Stimulated activated naive B cell treated with anti-CD40 and anti-IgM and Interleukin-4, amounts not matched to agents 10 μg/mL and 1 μg/mL and 100 μg/mL, for 72 hours (primary cell): ENCODE results near the gene SH3BP5L.
"Not testable (repeated sequence)": the region's sequence is repeated elsewhere in the genome, so short reads cannot be mapped to it uniquely, and the experiment has no call there.

Source experiments
- ATAC-seq, 2 donors: fragments of 150-1000 bp; cut with Tn5 transposase; replicated peaks; 2 replicates each; pipeline ENCODE4 v1.10.0; 2021; ENCODE audit warnings: moderate library complexity in 1 of 2
- DNase-seq: peaks from one replicate; pipeline ENCODE4 v3.0.0; 2021
- H3K27ac Mint-ChIP-seq: one replicate; pipeline ENCODE4 v1.8.0; 2022; ENCODE audit warnings: mild to moderate bottlenecking, mixed read lengths
- H3K27me3 Mint-ChIP-seq, 2 donors: one replicate each; pipeline ENCODE4 v1.8.0; 2022; ENCODE audit warnings: mixed read lengths in 2 of 2
- H3K36me3 Mint-ChIP-seq, 2 donors: one replicate each; pipeline ENCODE4 v1.8.0; 2022; ENCODE audit warnings: mixed read lengths in 2 of 2, mild to moderate bottlenecking in 1 of 2
- H3K4me1 Mint-ChIP-seq, 2 donors: one replicate each; pipeline ENCODE4 v1.8.0; 2022; ENCODE audit warnings: mixed read lengths in 2 of 2, mild to moderate bottlenecking in 1 of 2
- H3K4me3 Mint-ChIP-seq, 2 donors: one replicate each; pipeline ENCODE4 v1.8.0; 2022; ENCODE audit warnings: mild to moderate bottlenecking in 2 of 2, mixed read lengths in 2 of 2, moderate library complexity in 1 of 2
- H3K9me3 Mint-ChIP-seq, 2 donors: one replicate each; pipeline ENCODE4 v1.8.0; 2022; ENCODE audit warnings: mixed read lengths in 2 of 2, mild to moderate bottlenecking in 1 of 2

SH3BP5L gene

DNA sequence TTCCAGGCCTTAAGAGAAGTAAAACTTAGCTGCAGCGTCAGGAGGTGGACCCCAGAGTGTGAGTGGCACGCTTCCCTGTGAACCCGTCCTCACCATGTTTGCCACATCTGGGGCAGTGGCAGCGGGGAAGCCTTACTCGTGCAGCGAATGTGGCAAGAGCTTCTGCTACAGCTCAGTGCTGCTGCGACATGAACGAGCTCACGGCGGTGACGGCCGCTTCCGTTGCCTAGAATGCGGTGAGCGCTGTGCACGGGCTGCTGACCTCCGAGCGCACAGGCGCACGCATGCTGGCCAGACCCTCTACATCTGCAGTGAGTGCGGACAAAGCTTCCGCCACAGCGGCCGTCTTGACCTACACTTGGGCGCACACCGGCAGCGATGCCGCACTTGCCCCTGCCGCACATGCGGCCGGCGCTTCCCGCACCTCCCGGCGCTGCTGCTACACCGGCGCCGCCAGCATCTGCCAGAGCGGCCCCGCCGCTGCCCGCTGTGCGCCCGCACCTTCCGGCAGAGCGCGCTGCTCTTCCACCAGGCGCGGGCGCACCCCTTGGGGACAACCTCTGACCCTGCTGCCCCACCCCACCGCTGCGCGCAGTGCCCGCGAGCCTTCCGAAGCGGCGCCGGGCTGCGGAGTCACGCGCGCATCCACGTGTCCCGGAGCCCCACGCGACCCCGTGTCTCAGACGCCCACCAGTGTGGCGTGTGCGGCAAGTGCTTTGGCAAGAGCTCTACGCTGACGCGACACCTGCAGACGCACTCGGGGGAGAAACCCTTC is 21.7 kb upstream of the SH3BP5L start:
- DNase-seq (no peak), ATAC-seq (no peak)
- peaks cover 16 to 34% of the 10 kb centered on the region in 2 donors for H3K36me3 Mint-ChIP-seq
- H3K27ac Mint-ChIP-seq: peak overlapping the region; percentile 62
- no peaks in the 10 kb centered on the region for H3K27me3 Mint-ChIP-seq
- no peak overlapping the region for H3K4me3 Mint-ChIP-seq
- H3K4me1 Mint-ChIP-seq: peaks cover 10 to 15% of the 10 kb centered on the region in 2 donors
- H3K9me3 Mint-ChIP-seq: no peaks in the 10 kb centered on the region

- H3K4me3 Mint-ChIP-seq: no peak overlapping the region
- ATAC-seq (no peak), DNase-seq (no peak)
- peaks cover 26 to 35% of the 10 kb centered on the region in 2 donors for H3K4me1 Mint-ChIP-seq
- H3K27me3 Mint-ChIP-seq: no peaks in the 10 kb centered on the region
- no peaks in the 10 kb centered on the region for H3K9me3 Mint-ChIP-seq
- H3K36me3 Mint-ChIP-seq: peaks cover 15 to 34% of the 10 kb centered on the region in 2 donors
- no peak overlapping the region for H3K27ac Mint-ChIP-seq
These were observed 18.8 kb upstream of the SH3BP5L start for GRCh38 chr1:248844526-248844925.

DNA sequence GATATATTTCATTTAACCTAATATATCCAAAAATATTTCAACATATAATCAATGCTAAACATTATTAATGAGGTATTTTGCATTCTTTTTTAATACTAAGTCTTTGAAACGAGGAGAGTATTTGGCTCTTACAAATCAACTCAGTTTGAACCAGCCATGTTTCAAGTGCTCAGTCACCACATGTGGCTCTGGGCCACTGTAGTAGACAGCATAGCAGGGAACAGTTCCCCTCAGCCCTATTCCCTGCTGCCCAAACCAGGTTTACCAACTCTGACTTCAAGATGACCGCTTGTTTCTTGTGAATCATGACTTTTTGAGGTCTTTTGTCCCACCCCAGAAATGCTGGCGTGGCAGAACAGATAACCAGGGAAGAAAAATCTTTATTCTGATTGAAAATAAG is 18.0 kb upstream of the SH3BP5L start:
- Mint-ChIP-seq H3K4me3 (no peak overlapping the region), H3K4me1 (peaks cover 23 to 41% of the 10 kb centered on the region in 2 donors), H3K36me3 (peaks cover 13 to 33% of the 10 kb centered on the region in 2 donors), H3K9me3 (no peaks in the 10 kb centered on the region), H3K27me3 (no peaks in the 10 kb centered on the region), H3K27ac (no peak overlapping the region)
- ATAC-seq (no peak), DNase-seq (no peak)

DNA sequence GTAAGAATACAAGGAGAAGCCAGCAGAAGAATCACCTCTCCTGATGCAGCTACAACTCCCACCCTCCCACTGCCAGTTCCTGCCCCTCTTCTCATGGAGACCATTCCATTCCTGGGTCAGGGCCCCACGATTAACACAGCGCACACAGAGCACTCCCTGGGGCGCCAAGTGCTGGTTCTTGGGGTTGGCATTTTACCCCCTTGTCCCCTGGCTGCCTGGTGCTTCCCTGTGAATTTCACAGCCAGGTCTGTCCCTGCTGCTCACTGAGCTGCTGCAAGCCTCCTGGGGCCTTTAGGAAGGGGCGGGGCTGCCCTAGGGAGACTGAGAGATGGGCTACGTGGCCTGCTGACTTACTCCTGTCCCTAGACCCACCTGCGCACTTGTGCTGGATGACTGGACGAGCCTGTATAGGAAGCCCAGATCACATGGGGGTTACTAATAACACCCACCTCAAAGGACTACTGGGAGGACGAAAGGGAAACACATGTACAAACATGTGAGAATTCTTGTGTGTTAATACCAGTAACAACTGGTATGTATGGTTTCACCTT is 17.1 kb upstream of the SH3BP5L start:
- DNase-seq: no peak
- Mint-ChIP-seq H3K4me3 (no peak overlapping the region), H3K27me3 (no peaks in the 10 kb centered on the region), H3K36me3 (peaks cover 11 to 28% of the 10 kb centered on the region in 2 donors), H3K9me3 (no peaks in the 10 kb centered on the region), H3K4me1 (peaks cover 23 to 41% of the 10 kb centered on the region in 2 donors), H3K27ac (peak overlapping the region; percentile 67)
- ATAC-seq: no peak

- H3K27ac Mint-ChIP-seq: peak overlapping the region; percentile 11
- peaks cover 9 to 23% of the 10 kb centered on the region in 2 donors for H3K36me3 Mint-ChIP-seq
- ATAC-seq: no peak
- H3K9me3 Mint-ChIP-seq: no peaks in the 10 kb centered on the region
- H3K27me3 Mint-ChIP-seq: no peaks in the 10 kb centered on the region
- no peak overlapping the region for H3K4me3 Mint-ChIP-seq
- no peak for DNase-seq
- peaks cover 23 to 41% of the 10 kb centered on the region in 2 donors for H3K4me1 Mint-ChIP-seq
These were observed 16.1 kb upstream of the SH3BP5L start for GRCh38 chr1:248841702-248842395.

- Mint-ChIP-seq H3K36me3 (peaks cover 9 to 21% of the 10 kb centered on the region in 2 donors), H3K4me3 (peak overlapping the region in 1 of 2 donors; percentile 53), H3K27me3 (no peaks in the 10 kb centered on the region), H3K4me1 (peaks cover 23 to 41% of the 10 kb centered on the region in 2 donors), H3K27ac (peak overlapping the region; percentile 71), H3K9me3 (no peaks in the 10 kb centered on the region)
- ATAC-seq (no peak), DNase-seq (no peak)
These were observed 15.2 kb upstream of the SH3BP5L start for GRCh38 chr1:248840946-248841345.

- peaks cover 3 to 10% of the 10 kb centered on the region in 2 donors for H3K36me3 Mint-ChIP-seq
- DNase-seq (no peak), ATAC-seq (no peak)
- H3K4me1 Mint-ChIP-seq: peaks cover 22 to 41% of the 10 kb centered on the region in 2 donors
- no peaks in the 10 kb centered on the region for H3K9me3 Mint-ChIP-seq
- no peak overlapping the region for H3K4me3 Mint-ChIP-seq
- H3K27me3 Mint-ChIP-seq: no peaks in the 10 kb centered on the region
- H3K27ac Mint-ChIP-seq: no peak overlapping the region
These were observed 13.4 kb upstream of the SH3BP5L start for GRCh38 chr1:248839168-248839555.

DNA sequence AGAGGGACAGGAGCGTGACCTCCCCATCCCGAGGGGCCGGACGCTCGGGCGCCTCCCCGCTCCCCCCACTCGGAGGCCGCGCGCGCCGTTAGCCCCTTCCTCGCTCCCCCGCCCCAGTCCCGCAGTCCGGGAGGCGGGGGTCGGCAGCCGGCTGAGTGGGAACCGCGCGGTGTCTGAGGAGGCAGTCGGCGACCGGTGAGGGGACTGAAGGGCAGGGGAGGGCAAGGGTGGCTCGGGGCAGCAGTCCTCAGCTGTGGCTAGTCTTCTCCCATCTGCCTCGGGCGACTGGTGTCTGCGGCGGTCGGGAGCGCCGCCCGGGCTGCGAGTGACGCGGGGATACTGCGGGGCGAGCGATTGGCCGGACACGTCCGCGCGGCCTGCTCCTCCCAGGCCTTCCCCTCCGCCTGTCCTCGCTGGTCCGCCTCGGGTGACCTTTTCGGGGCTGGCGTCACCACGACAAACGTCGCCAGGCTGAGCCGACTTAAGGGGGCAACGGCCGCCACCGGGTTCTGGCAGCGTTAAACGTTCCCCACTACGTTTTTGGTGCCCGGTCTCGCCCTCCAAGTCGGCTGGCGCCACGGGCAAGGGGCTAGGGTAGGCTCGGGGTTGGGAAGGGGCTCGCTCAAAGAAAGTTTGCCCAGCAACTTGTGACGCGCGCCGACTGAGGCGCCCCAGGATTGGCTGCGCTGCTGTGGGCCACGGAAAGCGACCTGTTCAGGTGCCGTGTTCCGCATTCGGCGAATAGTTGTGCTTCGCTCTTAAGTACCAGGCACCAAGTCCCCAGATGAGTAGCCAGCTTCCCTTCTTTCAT is 12.8 kb upstream of the SH3BP5L start:
- peak; percentile 91 for DNase-seq
- Mint-ChIP-seq H3K27me3 (no peaks in the 10 kb centered on the region), H3K9me3 (no peaks in the 10 kb centered on the region), H3K36me3 (peaks cover 3 to 9% of the 10 kb centered on the region in 2 donors), H3K27ac (no peak overlapping the region), H3K4me1 (peaks cover 22 to 41% of the 10 kb centered on the region in 2 donors), H3K4me3 (no peak overlapping the region)
- ATAC-seq: peak; percentile 74 to 81

DNA sequence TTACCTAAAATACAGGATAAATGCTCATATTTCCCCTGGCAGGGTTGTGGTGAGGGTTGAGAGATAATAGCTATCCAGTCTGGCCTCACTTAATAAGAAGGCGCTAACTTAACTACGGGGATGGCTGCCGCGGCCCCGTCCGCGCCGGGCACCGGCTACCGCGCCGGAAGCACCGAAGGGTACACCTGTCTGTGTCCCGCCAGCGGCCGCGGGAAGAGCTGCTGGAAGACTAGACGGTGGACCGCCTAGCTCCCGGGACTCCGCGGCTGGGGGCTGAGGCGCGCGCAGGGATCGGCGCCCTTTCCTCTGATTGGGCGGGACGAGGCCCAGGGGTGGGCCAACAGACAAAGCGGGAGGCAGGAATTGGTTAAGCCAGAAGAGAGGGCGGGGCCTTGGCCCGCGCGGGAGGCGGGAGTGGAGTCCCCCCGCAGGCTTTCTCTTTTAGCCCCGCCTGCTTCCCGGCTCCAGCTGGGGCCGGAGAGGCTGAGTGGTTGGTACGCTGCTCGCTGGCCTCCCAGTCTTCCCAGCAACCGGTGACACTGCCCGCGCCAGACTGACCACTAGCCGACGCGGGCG is 12.2 kb upstream of the SH3BP5L start, which contains the start of gene ZNF672:
Gene ZNF672 (plus strand): TSS at position 444 of the 576 bp plus-strand sequence. CDS start 9,051 bp downstream, outside the sequence.
- Mint-ChIP-seq H3K27me3 (no peaks in the 10 kb centered on the region), H3K27ac (no peak within 1 kb of the TSS), H3K4me3 (no peak within 1 kb of the TSS), H3K9me3 (no peaks in the 10 kb centered on the region), H3K4me1 (peaks cover 18 to 37% of the 10 kb centered on the region in 2 donors), H3K36me3 (peaks cover 3 to 7% of the 10 kb centered on the region in 2 donors)
- ATAC-seq (peak; percentile 72 to 80), DNase-seq (peak; percentile 95)

DNA sequence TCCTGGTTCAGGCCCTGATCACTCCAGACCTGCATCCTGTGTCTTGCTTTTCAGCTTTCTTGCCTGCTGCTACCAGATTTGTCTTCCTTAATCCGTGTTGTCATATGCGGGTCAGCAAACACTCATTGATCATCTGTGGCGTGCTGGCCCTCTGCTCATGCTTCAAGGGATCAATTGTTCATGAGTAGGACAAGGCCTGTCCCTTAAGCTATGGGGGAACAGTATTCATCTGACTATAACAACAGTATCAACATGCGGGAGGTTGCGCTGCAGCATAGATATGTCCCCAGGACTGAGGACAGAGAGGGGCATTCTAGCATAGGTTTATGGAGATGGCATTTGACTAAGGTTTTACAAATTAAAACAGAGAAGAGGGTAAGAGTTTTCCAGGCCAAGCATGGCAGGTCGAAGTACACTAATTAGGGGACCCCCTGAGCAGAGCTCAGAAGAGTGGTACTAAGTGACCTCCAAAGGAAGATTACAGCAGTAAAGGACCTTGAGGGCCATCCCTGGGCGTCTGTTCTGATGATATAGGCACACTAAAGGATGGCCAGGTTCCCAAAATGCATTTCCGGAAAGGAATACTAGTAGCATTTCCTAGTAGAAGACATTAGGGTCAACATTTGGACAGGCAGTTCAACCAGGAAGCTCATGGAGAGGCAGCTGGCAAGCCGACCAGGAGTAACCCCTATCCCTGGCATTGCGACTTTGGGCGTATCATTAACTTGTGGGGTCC is 11.5 kb upstream of the SH3BP5L start:
- ATAC-seq (no peak), DNase-seq (no peak)
- H3K9me3 Mint-ChIP-seq: no peaks in the 10 kb centered on the region
- H3K27ac Mint-ChIP-seq: no peak overlapping the region
- H3K36me3 Mint-ChIP-seq: peaks cover 2 to 5% of the 10 kb centered on the region in 2 donors
- H3K4me3 Mint-ChIP-seq: no peak overlapping the region
- H3K27me3 Mint-ChIP-seq: no peaks in the 10 kb centered on the region
- H3K4me1 Mint-ChIP-seq: peaks cover 13 to 30% of the 10 kb centered on the region in 2 donors

GRCh38 chr1:248834343-248834940 is 8.7 kb upstream of the SH3BP5L start:
- no peak for ATAC-seq
- Mint-ChIP-seq H3K9me3 (no peaks in the 10 kb centered on the region), H3K36me3 (peaks cover 1 to 4% of the 10 kb centered on the region in 2 donors), H3K4me3 (no peak overlapping the region), H3K4me1 (peaks cover 1 to 5% of the 10 kb centered on the region in 2 donors), H3K27ac (no peak overlapping the region), H3K27me3 (peaks cover 0 to 4% of the 10 kb centered on the region in 2 donors)
- DNase-seq: no peak

- no peak overlapping the region for H3K4me3 Mint-ChIP-seq
- no peak for DNase-seq
- H3K9me3 Mint-ChIP-seq: no peaks in the 10 kb centered on the region
- peaks cover 0 to 4% of the 10 kb centered on the region in 2 donors for H3K27me3 Mint-ChIP-seq
- H3K27ac Mint-ChIP-seq: no peak overlapping the region
- no peak for ATAC-seq
- H3K36me3 Mint-ChIP-seq: no peaks in the 10 kb centered on the region
- H3K4me1 Mint-ChIP-seq: peaks cover under 1 to 12% of the 10 kb centered on the region in 2 donors
These were observed 6.1 kb upstream of the SH3BP5L start for GRCh38 chr1:248831842-248832241.

DNA sequence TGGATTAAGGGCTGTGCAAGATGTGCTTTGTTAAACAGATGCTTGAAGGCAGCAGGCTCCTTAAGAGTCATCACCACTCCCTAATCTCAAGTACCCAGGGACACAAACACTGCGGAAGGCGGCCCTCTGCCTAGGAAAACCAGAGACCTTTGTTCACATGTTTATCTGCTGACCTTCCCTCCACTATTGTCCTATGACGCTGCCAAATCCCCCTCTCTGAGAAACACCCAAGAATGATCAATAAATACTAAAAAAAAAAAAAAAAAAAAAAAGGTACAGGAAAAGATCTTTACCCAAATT is 5.0 kb upstream of the SH3BP5L start:
- DNase-seq, H3K9me3 Mint-ChIP-seq, H3K27me3 Mint-ChIP-seq, H3K4me3 Mint-ChIP-seq, H3K36me3 Mint-ChIP-seq, ATAC-seq, H3K27ac Mint-ChIP-seq: not testable (repeated sequence)
- H3K4me1 Mint-ChIP-seq: peaks cover 4 to 18% of the 10 kb centered on the region in 2 donors
